GM18907 (cell line): ENCODE results near the gene SMOC1.

ENCODE experiments used
- ATAC-seq: cut with Tn5 transposase; IDR thresholded peaks from one replicate; pipeline ENCODE4 v1.9.1; 2021; ENCODE audit warnings: mild to moderate bottlenecking, moderate library complexity; ENCODE audit not compliant: unreplicated experiment

SMOC1 gene

DNA sequence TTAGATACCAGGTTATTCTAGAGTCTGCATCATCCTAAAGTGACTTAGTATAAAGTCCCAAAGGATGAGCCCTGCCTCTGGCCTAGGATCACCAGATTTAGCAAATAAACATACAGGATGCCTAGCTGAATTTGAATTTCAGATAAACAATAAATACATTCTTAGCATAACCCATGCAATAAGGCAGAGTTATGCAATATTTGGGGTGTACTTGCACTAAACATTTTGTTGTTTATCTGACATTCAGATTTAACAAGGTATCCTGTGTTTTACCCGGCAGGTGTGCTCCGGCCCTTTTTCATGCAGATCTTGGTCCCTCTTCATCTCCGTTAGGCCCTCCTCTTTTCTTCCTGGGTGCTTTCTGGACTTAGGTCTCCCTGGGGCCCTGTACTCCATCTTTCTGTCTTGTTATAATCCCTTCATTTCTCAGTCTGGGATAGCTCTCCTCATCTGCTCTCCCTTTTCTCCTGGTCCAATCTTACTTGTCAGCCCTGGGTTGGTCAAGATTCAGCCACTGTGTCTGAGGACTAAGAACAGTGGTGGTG is 18.1 kb upstream of the SMOC1 start:
- ATAC-seq, result no peak

DNA sequence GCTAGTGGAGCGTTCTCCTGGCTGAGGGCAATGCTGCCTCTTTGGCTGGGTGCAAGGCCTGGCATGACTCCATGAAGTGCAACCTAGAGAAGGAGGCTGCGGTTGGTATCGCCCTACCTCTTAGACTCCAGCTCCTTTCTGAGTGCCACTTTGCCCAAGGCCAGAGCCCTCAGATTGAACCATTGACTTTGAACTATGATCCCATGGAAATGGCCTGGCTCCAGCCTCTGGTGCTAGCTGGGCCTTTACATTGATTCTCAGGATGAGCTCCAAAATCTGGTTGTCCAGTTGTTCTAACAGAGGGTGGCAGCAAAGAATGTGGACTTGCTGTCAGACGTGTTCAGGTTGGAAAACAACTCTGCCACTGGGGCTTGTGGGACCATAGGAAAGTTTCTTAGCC is 16.1 kb upstream of the SMOC1 start:
- no peak for ATAC-seq

DNA sequence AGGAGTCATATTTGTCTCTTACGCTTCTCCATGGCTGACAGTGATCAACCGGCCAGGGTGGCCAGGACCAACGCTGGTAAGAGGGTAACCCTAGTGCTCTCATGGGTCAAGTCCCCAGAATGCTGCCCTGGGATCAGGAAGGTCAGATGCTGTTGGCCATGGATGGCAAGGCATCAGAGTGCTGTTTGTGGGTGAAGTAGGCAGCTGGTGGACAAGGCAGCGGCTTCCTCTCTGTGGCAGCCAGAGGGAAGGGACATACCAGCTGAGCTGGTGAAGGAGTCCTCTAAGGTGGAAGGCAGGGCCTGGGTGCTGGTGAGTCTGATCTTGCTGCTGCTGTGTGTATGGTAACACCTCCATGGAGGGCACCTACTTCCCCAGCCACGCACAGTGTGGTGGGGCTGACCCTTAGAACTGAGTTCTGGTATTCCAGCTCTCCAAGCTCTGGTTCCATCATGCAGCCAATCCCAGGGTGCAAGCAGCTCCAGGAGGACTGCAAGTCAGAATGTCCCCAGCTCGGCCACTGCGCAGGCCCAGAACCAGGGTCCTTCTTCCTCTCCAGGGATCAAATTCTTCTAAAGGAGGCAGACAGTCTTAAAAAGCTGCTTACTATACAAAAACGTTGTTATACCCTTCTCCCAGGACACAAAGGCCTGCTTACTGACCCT is 13.4 kb upstream of the SMOC1 start:
- ATAC-seq, result no peak

DNA sequence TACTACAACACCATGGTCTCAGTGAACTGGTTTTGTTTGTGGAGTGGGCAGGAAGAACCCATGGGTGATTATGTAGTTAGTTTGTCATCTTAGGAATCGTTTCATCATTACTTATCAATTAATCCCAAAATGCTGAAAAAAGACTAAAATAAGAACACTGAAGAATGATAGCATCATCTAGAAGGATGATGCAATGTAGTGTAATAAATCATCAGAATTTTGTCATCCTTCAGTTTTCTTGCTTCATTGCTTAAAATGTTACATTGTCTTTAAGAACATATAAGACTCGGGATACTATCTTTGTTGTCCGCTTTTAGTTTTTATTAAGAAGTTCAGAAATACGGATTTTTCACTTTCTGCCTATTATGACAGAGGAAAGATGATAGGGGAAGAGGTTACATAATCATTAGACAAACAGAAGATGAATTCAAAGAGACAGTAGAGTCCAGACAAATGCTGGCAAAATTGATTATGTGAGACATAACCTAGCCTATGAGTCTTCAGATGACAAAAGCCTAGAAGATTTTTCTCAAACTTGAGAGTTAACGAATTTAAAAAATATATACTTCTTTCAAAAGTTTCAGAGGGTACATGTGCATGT is 10.8 kb upstream of the SMOC1 start:
- ATAC-seq, result no peak

DNA sequence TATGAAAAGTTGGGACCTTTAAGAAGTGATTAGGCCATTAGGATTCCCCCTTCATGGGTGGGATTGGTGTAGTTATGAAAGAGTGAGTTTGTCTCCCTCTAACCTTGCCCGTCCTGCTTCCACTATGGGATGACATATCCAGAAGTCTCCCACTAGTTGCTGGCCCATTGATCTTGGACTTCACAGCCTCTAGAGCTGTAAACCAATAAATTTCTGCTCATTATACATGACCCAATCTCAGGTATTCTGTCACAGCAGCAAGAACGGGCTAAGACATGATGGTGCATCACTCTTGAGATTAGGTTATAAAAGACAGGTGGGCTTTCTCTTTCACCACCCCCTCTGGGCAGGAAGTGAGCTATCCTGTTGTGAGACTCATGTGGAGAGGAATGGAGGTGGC is 8.6 kb upstream of the SMOC1 start:
- ATAC-seq, result no peak

DNA sequence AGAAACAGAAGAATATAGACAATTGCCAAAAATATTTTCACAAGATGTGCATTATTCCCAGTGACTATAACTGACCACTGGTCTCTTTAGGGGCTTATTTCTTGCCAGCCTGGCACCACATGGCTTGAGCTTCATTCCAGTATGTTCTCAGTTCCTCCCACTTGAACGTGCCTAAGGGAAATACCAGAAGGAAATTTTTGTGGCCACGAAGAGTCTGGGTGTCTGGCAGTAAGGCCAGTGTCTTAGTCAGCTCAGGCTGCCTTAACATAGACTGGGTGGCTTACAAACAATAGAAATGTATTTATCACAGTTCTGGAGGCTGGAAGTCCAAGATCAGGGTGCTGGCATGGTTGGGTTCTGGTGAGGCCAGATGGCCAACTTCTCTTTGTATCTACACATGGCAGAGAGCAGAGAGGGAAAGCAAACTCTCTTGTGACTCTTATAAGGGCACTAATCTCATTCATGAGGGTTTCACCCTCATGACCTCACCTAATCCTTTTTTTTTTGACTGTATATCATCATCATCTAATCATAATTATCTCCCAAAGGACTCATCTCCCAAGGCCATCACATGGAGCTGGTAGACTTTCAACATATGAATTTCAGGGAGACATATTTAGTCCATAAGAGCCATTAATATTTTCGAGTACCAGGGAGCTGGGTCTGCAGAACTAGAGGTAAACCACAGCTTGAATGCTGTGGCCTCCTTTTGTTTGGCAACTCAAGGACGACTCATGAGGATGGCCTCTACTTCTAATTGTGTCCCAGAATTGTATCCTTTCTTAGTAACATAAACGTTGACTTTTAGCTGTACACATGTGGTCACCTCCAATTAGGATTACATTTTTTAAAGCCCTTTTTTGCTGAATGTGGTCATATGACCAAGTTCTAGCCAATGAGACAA is 5.1 kb upstream of the SMOC1 start:
- no peak for ATAC-seq

DNA sequence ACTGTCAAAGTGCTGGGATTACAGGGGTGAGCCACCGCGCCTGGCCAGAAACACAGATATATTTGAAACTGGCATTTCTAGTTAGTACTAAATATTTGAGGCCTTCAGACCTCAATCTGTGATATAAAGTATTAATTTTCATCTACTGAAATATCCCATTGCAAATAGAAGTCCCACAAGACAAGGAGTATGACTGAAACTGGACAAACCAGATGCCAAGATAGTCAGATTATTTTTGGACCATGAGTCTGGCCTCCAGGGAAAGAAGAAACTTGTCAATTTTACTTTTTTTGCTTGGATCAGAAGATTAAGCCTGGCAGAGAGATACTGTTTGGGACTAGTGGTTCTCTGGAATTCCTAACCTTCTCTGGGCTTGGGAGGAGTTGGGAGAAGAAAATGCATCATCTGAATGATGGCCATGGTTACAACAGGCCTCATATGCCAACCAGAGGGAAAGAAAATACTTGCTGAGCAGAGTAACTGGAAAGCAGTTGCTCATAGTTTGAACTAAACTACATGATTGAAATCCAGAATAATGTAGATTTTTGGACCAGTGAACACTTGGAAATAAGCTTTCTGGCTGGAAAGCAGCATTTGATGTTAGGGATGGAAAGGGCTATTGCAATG is 2.9 kb upstream of the SMOC1 start:
- no peak for ATAC-seq

DNA sequence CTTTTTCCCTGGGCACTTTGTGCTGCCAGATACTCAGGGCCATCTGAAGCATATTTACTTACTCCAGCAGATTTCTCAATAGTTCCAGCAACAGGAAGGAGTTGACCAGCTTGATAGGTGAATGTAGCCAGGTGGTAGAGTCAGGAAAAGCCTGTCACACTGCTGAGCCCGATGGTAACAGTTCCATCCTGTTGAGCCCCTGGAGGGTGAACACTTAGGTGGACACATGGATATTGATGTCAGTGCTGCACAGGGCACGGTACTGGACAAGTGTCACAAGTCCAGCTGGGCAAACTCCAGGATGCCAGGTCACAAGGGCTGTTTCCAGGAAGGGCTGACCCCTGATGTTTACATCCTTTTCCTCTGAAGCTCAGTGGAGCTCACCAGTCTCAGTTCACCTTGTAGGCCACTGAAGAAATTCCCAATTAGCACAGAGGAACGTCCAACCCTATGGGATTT is 2.3 kb upstream of the SMOC1 start:
- no peak for ATAC-seq

DNA sequence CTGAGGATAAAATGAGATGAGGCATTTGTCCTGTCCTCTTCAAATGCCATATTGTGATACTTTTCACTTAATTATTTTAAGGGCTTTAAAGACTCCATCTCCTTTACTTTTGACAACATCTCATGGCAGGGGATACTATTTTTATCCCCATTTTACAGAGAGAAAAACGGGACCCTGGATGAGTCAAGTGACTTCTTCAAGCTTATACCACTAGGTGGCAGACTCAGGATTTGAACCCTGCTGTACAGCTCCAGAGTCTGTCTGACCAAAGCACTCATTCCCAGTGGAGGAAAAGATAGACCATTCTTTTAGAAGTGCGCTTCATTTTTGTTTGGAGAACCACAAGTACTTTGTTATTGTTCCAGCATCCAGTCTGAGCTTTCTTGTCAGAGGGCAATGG is 1.7 kb upstream of the SMOC1 start:
- ATAC-seq, result no peak

DNA sequence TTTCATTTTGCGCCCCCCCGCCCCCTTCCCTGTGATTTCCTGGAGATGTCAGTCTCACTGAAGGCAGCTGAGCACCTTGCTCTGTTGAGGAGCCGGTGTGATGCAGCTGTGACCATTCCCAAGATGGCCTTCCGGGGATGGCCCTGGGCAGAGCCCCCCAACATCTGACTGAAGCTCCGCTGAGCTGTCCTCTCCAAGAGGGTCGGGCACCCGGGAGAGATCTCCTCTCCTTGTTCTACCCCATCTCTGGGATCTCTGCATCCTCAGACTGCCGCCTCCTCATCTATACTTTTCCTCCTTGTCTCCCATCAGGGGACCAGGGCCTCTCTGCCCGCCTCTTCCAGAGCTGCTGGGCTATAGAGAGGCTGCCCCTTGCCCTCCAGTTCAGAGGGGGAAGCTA is 965 bp upstream of the SMOC1 start:
- ATAC-seq, result no peak

DNA sequence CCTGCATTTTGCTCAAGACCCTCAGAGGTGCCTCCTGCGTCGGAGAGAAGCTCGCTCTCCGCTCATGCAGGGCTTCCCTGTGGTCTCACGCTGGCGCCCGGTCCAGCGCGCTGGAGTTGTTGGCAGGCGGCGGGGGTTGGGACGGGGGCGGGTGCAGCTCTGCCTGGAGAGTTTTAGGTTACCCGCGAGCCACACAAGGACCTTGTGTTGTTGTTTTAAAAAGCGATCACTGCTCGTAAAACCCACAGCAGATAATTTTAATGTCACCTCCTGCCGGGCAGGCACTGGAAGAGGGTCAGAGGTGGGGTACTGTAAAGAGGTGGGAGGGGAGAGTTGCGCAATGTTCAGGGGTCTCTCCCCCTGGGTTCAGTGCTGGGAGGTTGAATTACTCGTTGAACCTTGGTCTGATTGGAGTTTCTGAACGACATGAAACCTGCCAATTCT is 850 bp downstream of the SMOC1 start:
- no peak for ATAC-seq

DNA sequence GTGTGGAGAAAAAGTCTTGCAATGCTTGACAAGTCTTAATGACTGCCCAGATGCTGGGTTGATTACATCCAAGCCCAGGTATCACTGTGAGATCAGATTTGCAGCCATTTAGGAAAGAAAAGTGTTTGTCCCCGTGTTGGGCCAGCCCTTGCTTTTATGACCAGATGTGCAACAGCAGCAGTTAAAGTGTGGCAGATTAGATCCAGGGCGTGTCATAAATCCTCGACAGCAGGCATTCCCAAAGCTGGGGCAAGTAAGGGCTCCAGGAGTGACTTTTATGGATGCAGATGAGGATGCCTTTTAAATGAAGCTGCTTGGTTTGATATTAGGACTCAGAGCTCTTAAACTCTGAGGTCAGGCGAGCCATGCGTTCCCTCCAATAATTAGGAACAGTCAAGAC is 1.7 kb downstream of the SMOC1 start:
- no peak for ATAC-seq

DNA sequence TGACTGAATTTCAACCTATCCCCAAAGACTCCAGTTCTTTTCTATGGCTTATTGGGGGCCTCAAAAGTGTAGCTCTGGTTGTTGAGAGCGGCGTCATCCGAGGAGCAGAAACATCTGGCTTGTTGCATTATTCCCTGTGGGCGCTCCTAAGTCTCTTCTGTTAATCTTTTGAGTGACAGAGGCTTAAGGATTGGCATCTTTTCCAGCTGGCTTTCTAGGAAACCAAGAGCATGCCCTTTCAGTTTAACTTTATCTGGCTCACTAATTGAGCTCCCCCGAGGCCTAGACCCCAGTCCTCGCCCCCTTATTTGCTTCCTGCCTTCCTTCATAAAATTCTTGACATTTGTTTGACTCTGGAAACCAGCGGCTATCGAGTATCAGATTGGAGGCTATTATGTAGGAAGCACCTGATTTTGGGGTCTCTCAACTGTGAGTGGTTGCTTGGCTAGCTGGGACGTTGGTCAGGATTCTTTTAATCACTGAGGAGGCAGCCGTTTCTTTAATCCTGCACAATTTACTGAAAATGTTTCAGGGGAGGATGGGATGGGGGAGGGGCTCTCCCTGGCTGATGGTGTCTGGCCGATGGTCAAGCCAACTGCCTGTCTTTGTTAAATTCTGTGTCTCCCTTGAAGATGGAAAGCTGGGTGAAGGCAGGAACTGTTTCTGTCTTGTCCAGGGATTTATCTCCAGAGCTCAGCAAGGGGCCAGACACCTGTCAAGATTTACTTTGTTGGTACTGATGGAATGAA is 3.1 kb downstream of the SMOC1 start:
- no peak for ATAC-seq

DNA sequence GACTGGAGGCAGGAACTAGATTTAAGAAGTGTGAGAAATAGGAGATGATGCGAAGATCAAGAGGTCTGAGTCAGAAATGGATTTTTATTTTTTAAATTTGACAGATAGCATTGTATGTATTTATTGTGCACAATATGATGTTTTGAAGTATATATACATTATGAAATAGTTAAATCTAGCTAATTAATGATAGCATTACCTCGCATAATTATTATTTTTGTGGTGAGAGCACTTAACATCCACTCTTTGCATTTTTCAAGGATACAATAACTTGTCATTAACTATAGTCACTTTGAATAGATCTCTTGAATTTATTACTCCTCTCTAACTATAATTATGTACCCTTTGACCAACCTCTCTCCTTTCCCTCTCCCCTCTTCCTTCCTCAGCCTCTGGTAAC is 3.7 kb downstream of the SMOC1 start:
- no peak for ATAC-seq

DNA sequence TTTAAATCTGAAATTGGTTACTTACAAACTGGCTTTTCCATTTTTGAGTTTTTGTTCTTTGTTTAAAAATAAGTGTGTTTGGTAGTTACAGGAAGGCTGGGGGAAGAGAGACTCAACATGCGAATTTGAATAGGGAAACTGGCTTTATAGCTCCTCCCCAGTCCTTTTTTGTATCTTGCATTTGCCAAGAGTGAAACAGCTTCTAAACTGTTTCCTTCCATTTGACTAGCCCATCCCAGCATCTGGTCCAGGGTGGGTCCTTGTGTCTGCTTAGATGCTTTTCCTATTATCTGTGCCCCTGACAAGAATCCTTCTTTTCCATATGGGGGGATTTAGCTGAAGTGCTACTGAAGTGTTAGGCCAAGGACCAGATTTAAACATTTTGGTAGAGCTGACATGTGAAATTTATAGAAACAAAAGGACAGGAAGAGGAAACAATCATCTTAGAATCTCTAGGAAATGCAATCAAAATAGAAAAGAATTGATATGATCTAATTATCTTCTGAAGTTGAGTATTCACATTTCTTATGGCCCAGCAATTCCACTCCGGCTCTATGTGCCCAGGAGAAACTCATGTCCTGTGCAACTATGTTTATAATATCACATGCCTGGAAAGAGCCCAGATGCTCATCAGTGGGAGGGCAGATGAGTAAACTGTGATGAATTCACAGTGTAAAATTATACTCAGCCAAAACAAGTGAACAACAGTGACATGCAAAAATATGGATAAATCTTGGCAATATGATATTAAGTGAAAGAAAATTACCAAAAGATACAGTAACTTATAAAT is 7.4 kb downstream of the SMOC1 start:
- ATAC-seq, result no peak

DNA sequence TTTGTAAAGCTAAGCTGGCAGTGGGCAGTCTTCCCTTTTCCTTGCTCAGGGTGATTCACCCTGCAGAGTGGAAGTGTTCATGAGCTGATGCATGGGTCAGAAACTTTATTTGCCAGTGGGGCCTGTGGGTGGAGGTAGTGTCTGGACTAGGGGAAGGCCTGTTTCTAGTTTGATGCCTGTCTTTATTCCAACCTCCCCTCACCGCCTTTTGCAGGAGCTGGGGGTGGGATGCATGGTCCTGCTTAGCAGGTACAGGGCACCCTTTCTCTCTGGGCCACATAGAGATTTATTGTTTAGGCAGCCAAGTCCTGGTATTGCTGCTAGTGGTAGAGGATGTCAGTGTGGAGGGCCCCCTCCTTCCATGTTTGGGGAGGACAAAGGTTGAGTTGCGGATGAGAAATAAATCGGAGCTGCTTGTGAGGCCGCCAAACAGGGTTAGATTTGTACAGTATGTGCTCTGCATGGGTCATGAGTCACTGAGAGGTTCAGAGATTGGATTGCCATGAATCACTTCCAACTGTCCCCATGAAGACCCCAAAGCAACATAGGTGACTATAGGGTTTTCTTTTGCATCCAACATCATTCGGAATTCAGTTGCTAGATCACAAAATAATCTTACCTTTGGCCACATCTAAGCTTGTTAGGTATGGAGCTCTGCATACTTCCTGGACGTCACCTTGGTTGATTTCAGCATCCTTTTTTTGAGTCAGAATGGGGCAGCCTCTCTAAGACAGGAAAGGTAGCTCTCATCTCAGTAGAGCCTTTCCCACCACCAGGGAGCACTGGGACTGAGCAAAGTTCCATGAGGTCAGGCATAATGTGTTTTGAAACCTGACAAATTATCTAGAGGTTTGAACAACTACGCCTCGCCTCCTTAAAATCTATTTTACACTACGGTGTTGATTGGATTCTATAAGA is 8.8 kb downstream of the SMOC1 start:
- no peak for ATAC-seq

DNA sequence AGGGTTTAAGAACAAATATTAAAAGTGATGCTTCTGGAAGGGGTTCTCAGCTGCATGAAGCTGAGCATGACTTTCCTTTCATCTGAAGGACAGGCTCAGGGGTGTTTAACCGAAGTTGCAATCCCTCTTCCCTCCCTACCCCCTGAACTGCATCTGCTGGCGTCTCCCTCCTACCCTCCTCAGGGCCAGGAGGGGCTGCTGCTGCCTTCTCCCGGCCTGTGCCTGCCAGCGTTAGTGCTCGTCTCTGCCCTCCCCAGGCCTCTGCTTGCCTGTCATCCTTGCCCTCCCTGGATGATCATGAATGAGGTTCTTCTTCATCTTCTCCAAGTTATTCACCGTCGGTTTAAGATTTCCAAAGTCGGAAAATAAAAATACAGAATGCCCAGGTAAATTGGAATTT is 12.2 kb downstream of the SMOC1 start:
- no peak for ATAC-seq

DNA sequence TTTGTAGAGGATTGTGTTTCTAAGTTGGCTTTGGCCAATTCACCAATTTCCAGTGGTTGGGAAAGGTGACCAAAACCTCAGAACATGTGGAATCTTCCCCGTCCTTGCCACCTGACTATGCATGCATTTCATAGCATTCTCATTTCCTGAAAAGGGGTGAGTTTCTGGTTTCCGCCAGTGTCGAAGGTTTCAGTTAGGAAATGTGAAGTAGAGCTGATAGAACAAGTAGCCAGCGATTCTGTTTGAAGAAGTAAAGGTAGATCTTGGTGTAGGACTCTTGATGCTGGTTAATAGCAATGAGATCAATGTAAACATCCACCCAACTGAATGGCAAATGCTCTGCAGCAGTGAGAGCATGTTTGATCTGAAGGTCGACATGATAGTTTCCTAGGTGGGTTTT is 15.9 kb downstream of the SMOC1 start:
- no peak for ATAC-seq

DNA sequence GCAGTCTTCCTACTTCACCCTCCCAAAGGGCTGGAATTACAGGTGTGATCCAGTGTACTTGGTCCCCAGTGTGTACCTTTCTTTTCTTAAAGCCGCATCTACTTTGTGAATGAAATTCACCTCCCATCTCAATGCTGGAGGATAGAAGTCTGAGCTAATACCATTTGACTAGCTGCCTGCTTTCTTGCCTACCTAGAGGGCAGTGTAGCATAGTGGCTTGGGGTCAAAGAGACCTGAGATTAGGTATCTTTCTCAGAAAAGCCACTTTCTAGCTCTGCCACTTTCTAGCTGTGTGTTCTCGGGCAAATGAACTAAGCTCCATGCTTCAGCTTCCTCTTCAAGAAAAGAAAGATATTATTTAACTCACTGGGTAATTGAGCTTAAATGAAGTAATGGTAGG is 16.9 kb downstream of the SMOC1 start:
- no peak for ATAC-seq
